Activated CD8-positive, alpha-beta memory T cell treated with anti-CD3 and anti-CD28 coated beads, Interleukin-2, amount 50 U/mL, for 48 hours (primary cell): ENCODE measurements around the gene GHRH.

Source experiments
- DNase-seq: peaks from one replicate; pipeline ENCODE4 v3.0.0-alpha.2; 2020

Gene GHRH

DNA sequence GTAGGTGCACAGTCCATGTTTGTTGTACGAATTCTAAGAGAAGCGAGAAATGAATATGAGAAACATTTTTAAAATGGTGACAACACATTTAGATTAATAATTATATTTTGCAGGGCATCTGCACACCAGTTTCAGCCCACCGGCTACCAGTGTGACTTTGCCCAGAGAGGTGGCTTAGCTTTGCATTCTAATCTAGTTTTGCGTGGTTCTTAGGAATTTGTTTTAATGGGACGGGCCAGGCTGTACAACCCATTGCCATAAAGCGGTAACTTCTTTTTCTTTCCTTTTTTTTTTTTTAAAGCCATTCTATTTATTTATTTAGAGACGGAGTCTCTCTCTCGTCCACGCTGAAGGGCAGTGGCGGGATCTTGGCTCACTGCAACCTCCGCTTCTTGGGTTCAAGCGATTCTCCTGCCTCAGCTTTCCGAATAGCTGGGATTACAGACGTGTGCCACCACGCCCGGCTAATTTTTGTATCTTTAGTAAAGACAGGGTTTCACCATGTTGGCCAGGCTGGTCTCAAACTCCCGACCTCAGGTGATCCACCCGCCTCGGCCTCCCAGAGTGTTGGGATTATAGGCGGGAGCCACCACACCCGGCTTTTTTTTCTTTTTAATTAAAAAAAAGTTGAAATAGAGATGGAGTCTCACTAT lies 28.7 kb upstream of the GHRH start:
- no peak for DNase-seq

DNA sequence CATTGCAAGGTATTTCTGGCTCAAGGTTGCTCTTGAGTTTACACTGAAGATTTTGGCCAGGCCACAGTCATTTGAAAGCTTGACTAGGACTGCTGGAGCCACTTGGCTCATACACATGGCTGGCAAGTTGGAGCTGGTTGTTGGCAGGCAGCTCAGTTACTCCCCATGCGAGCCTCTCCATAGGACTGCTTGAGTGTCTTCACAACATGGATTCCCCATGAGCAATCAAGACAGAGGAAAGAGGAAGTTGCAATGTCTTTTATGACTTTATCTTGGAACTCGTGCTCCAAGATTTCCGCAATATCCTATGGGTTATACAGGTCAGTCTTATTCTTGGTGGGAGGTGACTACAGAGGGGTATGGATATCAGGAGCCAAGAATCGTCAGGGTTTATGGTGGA lies 26.5 kb upstream of the GHRH start:
- no peak for DNase-seq

DNA sequence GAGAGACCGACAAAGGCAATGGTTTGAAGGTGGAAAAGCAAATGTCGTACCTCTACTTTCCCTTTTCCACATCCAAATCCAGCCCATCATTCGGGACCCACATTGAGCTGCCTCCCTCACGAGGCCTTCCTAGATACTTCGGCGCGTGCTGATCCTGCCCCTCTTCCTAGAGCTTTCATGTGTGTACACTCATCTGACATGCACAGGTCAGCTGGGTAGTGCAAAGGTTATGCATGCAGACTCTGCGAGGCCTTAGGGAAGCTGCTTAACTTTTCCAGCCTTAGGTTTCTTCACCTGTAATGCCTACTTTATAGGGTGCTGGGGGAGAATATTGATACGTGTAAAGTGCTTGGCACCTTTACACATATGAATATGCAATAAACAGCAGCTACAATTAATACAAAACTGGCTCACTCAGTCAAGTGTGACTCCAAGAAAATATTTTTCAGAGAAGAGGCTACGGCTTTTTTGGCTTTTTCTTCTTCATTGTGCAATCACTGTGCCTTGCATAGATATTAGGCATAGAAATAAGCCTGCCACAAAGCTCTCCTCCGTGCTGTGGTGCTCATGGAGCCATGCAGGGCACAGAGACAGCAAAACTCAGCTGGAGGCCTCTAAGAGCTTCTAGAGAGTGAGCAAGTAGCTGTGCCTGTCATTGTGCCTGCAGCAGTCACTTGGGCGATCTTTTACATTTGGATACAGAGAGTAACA lies 24.2 kb upstream of the GHRH start:
- no peak for DNase-seq

- no peak for DNase-seq
These were observed 23.1 kb upstream of the GHRH start for GRCh38 chr20:37284691-37285161.

DNA sequence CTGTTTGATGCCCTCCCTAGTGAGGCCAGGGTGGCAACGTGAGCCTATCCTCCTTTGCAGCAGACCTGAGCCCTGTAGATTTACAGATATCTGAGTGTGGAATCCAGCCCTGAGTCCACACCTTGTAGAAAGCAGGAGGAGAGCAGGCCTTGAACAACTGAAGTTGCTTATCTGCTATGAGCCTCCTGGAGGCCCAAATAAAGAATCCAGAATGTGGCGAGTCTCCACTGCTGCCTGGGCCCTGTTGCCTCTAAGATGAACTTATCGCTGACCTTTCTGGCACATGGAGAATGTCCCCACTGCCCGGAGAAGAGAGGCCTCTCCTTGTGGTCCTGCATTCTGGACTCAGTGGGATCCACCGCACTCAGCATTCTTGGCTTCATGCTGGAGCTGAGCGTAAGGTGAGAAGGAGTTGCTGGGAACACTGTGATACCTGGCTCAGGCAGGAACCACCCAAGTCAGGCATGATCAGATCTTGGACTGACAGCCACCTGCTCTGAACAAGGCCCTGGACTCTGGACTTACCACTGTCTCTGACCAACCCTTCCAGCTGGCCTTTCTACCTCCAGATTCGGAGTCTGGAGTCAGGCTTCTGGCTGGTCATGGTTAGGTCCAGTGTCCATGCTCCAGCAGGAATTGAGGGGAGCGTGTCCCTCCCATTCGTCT lies 22.0 kb upstream of the GHRH start:
- no peak for DNase-seq

DNA sequence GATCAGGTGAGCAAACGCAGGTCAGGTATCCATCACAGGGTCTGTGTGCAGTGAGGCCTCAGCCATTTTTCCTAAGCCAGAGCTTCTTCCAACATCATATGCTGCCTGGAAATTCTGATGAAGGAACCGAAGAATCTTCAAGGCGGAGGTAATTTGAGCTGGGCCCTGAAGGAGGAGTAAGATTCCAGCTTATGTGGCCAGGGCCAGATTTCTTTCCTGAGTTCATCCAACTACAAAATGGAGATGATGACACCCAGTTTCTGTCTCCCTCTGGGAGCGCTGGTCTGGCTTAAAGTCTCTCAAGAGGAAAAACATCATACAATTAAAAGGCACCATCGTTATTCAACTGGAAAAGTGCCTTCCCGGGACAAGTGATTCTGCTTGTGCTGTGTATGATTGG lies 20.9 kb upstream of the GHRH start:
- DNase-seq, result no peak

DNA sequence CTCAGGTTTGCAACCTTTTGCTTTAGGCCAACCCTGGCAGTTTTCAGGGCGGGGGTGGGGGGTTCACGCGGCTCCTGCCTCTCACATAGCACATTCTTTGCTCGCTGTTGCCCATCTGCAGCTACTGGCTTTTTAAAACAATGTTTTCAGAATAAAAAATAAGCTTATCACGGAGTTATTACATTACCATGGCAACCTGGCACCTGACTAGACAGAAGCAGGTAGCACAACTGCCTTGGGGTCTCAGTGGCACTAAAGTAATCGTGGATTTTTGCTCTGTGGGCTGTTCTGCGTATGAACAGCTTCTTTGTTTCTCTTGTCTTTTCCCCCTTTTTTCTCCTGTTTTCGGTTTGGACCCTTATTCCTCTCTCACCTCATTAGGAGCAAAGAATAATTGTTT lies 18.8 kb upstream of the GHRH start:
- no peak for DNase-seq

- no peak for DNase-seq
These were observed 18.2 kb upstream of the GHRH start for GRCh38 chr20:37279820-37280219.

DNA sequence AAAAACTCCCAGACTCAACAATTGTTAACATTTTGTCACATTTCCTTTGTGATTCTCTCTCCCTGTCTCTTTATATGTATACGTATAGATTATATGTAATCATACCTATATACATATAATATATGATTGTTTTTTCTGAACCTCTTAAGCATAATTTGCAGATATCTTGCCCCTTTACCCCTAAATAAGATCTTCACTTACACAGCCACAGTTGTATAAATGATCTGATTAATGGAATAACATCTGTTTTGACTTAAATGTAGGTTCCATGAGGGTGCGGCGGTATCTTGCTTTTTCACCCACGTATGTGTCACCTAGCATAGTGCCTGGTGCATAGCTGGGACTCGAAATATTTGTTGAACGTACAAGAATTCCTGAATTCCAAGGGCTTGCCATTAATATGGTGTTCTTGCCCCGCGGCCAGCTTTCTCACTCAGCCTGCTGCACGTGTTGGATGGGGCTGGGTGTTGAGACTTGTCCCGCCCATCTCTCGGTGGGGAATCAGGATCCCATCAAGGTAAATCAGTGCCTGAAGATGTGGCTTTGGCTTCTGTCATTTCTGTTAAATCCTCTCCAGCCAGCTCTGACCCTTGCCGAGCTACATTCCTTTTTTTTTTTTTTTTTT lies 17.5 kb upstream of the GHRH start:
- no peak for DNase-seq

DNA sequence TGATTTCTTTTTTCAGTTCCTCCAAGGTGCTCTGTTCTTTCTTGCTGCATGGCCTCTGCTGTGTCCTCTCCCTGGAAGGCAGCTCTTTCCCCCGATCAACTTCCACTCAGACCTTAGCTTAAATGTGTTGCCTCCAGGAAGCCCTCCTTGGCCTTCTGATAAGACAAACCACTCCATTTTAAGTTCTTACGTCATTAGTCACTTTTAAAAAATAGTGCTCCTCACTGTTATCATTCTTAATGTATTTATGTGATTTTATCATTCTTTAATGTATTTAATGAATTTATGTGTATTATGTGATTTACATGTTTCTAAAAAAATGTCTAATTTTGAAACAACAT lies 15.6 kb upstream of the GHRH start:
- DNase-seq, result no peak

DNA sequence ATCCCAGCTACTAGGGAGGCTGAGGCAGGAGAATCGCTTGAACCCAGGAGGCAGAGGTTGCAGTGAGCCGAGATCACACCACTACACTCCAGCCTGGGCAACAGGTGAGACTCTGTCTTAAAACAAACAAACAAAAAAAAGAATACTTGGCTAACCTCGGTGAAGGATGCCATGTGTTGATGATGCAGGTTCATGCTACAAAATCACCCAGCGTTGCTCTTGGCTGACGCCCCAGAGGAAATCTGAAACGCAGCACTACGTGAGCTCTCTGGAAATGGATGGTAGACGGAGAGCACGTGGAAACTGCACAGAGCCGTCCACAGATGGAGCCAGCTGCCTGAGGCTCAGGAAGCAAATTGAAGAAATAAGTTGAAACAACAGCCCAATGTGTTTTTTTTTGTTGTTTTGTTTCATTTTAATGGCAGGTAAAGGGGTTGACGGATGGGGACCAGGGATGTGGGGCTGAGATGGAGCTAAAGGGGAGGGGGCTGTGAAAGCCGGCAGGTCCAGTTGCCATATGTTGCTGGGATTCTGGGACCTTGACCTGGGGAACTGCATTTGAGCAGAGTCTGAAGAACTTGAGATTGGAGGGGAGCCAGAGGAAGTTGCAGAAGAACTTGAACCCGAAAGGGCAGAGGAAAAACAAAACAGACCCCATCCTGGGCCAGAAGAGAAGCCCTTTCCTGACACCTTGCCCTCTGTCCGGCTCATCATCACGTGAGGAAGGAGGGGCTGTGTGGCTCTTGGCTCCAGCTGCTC lies 15.1 kb upstream of the GHRH start:
- DNase-seq, result no peak

DNA sequence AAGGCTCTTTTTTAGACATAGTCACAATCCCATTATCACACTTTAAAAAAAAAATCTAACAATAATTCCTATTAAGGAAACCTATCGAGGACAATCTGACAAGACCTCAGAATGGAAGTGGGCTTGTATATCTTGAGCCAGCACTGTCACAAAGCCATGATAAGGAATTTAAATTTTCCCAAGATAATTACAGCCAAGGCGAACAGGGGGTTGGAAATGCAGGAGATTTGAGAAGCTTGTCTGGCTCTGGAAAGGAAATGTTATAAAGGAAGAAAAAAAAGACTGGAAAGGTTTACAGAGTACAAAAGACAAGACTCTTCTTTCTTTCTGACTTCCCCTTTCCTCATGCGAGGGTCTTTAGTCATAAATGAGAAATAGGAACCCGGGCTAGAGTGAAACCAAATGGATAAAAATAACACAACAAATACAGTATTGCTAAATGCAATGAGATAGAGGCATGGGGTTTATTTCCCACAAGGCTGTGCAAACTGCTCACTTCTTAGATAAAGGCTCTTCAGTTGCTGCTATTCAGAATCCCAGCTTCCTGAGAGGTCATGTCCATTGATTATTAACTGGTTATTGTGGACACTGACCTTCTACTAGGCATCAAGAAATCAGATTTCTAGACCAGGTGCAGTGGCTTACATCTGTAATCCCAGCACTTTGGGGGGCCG lies 13.4 kb upstream of the GHRH start:
- no peak for DNase-seq

- DNase-seq, result no peak
These were observed 12.4 kb upstream of the GHRH start for GRCh38 chr20:37273988-37274387.

GRCh38 chr20:37271421-37271768 lies 9.8 kb upstream of the GHRH start:
- no peak for DNase-seq

- DNase-seq, result no peak
These were observed 9.2 kb upstream of the GHRH start for GRCh38 chr20:37270576-37271420.

- no peak for DNase-seq
These were observed 6.2 kb upstream of the GHRH start for GRCh38 chr20:37267667-37268313.

GRCh38 chr20:37266940-37267666 lies 5.5 kb upstream of the GHRH start:
- DNase-seq, result no peak

GRCh38 chr20:37265152-37265551 lies 3.5 kb upstream of the GHRH start:
- DNase-seq, result no peak

DNA sequence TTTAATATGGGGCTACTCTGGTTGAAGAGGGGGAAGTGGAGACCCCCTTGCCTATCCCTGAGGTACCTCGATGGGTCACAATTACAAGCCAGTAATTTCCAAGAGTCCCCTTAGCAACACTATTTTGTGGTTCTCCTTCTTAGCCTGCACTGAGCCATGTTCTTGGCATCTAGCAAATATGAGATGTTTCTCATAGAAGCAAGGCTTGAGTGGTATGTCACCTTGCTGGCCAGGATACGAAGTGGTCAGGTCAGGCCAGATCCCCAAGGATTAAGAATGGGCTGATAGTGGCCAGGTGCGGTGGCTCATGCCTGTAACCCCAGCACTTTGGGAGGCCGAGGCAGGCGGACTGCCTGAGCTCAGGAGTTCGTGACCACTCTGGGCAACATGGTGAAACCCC lies 2.1 kb upstream of the GHRH start:
- no peak for DNase-seq

DNA sequence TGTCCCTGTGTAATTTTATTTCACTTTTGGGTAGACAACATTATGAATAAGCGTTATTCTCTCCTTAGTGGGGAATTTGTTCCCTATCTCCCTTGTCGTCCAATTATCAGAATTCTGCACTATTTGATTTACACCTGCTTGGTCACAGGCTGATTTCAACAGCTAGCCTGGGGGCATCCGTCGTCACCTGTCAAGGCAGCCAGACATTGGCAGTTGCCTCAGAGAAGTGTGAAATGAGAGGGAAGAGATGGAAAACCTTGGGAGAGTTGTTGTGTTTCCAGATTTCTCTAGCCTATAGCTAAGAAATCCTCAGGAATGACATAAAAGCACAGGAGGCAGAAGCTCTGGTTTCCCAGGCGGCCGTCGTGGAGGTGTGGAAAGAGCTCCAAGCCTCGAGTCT lies 891 bp upstream of the GHRH start:
- no peak for DNase-seq
